ENCODE data around the gene MAML3.

DNA sequence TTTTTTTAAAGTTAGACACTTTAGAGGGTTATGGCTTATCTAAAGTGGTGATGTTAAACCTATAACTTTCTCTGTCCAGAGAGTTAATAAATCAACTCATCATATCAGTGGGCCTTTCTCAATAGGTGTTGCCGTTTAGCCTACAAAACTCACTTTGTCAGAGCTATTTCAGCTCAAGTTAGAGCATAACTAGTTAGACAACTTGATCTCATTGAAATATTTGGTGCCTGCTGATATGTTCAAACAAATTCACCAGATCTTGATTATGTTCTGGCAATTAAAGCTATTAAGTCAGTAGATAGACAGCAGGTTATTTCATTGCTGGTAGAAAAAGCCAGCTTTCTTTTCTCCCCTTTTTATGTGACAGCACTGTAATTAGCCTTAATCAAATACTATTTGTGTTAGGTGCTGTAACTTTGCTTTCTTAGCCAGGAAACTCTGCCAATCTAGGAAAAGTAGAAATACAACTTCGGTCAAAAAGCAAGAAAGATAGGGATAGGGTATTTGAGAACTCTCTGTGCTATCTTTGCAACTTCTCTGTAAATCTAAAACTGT lies 191.8 kb downstream of the MAML3 start:
- TF ChIP-seq, protein P1, sequence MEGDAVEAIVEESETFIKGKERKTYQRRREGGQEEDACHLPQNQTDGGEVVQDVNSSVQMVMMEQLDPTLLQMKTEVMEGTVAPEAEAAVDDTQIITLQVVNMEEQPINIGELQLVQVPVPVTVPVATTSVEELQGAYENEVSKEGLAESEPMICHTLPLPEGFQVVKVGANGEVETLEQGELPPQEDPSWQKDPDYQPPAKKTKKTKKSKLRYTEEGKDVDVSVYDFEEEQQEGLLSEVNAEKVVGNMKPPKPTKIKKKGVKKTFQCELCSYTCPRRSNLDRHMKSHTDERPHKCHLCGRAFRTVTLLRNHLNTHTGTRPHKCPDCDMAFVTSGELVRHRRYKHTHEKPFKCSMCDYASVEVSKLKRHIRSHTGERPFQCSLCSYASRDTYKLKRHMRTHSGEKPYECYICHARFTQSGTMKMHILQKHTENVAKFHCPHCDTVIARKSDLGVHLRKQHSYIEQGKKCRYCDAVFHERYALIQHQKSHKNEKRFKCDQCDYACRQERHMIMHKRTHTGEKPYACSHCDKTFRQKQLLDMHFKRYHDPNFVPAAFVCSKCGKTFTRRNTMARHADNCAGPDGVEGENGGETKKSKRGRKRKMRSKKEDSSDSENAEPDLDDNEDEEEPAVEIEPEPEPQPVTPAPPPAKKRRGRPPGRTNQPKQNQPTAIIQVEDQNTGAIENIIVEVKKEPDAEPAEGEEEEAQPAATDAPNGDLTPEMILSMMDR (IDR thresholded peaks at IDR 0.05): no peak
- TF ChIP-seq POLR2A (IDR thresholded peaks at IDR 0.05): no peak

All from upper lobe of left lung (tissue), 4 donors.